Mesothelial cell of epicardium (in vitro differentiated cells): ENCODE results near the gene EIF2B5. TPM values are rescaled to one million over a fixed set of nuclear protein-coding genes. Genes with fewer than 3 reads are reported as not detected.

Experiments
- DNase-seq, 2 experiments: peaks; one replicate each; pipeline ENCODE4 v3.0.0; 2021; ENCODE audit warnings: low spot score in 2 of 2; ENCODE audit not compliant: unreplicated experiment in 2 of 2
- H3K27ac Mint-ChIP-seq: 2 replicates; pipeline ENCODE4 v1.8.0; 2021; ENCODE audit warnings: mixed read lengths
- H3K27me3 Mint-ChIP-seq: 2 replicates; pipeline ENCODE4 v1.8.0; 2021; ENCODE audit warnings: low read depth, mixed read lengths
- H3K36me3 Mint-ChIP-seq: 2 replicates; pipeline ENCODE4 v1.8.0; 2021; ENCODE audit warnings: mixed read lengths
- H3K4me1 Mint-ChIP-seq: 2 replicates; pipeline ENCODE4 v1.8.0; 2021; ENCODE audit warnings: mixed read lengths
- H3K4me3 Mint-ChIP-seq: 2 replicates; pipeline ENCODE4 v1.8.0; 2021; ENCODE audit warnings: mild to moderate bottlenecking, moderate library complexity, mixed read lengths
- H3K9me3 Mint-ChIP-seq: 2 replicates; pipeline ENCODE4 v1.8.0; 2021; ENCODE audit warnings: mixed read lengths
- total RNA-seq: library from RNA; stranded (reverse); gene quantifications from 3 replicates; pipeline ENCODE4 v1.2.1, GENCODE V29; 2021
- TF ChIP-seq, protein P1 (sequence below): fragments of 200-600 bp; sonication (generic); IDR thresholded peaks from one replicate; pipeline ENCODE4 v1.5.0; 2021; ENCODE audit warnings: antibody characterized with exemption; ENCODE audit not compliant: unreplicated experiment

The EIF2B5 gene
- total RNA-seq, 1 donor from 2014 or later, result 42.2 TPM

DNA sequence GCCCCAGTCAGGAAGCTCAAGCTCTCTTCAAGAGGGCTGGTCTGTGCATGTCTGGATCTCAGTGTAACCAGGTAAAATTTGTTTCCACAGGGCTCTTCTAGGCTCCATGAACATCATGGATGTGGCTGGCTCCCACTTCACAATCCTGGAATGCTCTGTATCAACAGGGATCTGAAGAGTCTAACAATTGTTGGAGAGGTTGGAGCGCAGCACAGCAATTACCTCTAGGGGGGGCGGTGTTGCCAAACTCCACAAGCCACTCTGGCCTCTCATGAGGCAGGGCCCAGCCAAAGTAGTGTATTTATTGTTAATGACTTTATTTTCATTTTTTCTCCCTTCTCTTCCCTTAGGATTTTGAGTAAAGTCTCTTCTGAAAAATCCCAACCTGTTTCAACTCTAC is 6.1 kb upstream of the EIF2B5 start:
- TF ChIP-seq, protein P1, sequence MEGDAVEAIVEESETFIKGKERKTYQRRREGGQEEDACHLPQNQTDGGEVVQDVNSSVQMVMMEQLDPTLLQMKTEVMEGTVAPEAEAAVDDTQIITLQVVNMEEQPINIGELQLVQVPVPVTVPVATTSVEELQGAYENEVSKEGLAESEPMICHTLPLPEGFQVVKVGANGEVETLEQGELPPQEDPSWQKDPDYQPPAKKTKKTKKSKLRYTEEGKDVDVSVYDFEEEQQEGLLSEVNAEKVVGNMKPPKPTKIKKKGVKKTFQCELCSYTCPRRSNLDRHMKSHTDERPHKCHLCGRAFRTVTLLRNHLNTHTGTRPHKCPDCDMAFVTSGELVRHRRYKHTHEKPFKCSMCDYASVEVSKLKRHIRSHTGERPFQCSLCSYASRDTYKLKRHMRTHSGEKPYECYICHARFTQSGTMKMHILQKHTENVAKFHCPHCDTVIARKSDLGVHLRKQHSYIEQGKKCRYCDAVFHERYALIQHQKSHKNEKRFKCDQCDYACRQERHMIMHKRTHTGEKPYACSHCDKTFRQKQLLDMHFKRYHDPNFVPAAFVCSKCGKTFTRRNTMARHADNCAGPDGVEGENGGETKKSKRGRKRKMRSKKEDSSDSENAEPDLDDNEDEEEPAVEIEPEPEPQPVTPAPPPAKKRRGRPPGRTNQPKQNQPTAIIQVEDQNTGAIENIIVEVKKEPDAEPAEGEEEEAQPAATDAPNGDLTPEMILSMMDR, result no peak
- peaks cover 8% of the 10 kb centered on the region for H3K4me1 Mint-ChIP-seq

DNA sequence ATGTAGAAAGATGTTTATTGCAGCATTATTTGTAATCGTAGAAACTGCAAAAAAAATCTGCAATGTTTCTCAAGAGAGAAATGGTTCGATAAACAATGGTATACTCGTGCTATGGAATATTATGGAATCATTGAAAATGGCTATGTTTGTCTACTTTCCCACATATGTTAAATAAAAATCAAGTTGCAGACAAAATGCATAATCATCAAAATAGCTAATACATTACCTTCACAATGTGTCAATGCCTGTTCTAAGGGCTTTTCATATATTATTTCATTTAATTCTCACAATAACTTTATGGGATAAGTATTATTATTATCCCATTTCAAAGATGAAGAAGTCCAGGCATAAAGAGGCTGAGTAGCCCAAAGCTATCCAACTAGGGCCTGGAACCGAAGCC is 2.2 kb upstream of the EIF2B5 start:
- no peak overlapping the region for H3K4me3 Mint-ChIP-seq
- no peaks in the 10 kb centered on the region for H3K9me3 Mint-ChIP-seq
- TF ChIP-seq, protein P1, result no peak
- H3K4me1 Mint-ChIP-seq, result peaks cover 33% of the 10 kb centered on the region
- DNase-seq, result no peak
- H3K27me3 Mint-ChIP-seq, result no peaks in the 10 kb centered on the region
- no peak overlapping the region for H3K27ac Mint-ChIP-seq
- H3K36me3 Mint-ChIP-seq, result peaks cover 3% of the 10 kb centered on the region

More for the DNA sequence above, 6.1 kb upstream of the EIF2B5 start:
- DNase-seq, result no peak
- Mint-ChIP-seq H3K36me3 (no peaks in the 10 kb centered on the region), H3K27me3 (no peaks in the 10 kb centered on the region), H3K9me3 (no peaks in the 10 kb centered on the region), H3K4me3 (no peak overlapping the region), H3K27ac (no peak overlapping the region)

DNA sequence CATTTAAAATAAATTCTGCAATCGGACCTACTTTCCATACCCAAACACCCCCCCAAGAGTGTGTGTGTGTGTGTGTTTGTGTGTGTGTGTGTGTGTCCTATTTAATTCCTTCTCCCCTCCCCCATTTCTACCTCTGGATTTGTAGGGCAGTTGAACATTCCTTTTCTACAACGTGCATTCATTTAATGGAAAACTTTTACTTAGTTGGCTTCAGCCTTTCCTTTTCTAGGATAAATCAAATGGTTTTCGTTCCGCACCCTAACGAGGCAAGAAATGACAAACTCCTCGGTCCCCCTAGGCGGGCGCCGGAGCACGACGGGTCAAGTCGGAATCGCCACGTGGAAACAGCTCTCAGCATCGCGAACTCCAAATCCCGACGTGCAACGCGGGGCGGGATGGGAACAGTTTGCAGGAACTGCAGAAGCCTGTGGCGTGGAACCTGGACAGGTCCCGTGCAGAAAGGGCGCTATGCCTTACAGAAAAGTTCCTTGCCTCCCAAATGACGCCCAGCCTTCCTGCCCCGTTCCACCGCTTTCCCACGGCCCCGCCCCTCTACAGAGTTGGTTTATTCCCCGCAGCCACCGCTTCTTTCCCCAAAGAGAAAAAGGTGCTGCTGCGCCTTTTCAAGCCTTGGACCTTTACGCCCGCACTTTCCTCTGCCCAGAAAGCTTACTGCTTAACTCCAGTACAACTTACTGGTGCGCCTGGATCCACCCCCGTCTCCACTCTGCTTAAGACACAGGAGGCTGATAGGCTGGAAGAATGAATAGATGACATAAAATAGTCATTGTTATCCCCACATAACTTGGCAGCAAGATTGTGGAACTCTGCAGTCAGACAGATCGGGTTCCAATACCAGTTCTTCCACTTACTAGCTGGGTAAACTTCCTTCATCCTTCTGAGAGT is 1.1 kb upstream of the EIF2B5 start:
- H3K27me3 Mint-ChIP-seq, result no peaks in the 10 kb centered on the region
- H3K27ac Mint-ChIP-seq, result peak overlapping the region; percentile 96
- H3K4me3 Mint-ChIP-seq, result peak overlapping the region; percentile 96
- peak; percentile 32 to 68 for DNase-seq
- peaks cover 3% of the 10 kb centered on the region for H3K36me3 Mint-ChIP-seq
- no peaks in the 10 kb centered on the region for H3K9me3 Mint-ChIP-seq
- H3K4me1 Mint-ChIP-seq, result peaks cover 34% of the 10 kb centered on the region
- TF ChIP-seq, protein P1, result no peak

DNA sequence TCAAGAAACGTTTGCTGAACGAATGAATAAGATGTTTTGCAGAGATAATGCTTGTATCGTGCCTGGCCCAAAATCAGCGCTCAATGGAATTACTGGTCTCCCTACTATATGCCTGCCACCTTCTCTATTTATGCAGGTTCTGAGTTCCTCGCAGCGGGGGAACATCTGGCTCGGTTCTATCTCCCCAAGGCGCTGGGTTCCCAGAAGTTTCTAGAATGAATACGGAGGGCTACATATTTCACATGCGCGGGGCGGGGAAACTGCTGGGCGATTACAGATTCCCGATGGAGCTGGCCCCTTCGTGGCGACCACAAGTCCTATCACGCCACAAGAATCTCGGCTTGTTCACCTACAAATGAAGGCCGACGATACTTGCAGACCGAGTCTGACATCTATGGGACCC is 411 bp upstream of the EIF2B5 start:
- Mint-ChIP-seq H3K9me3 (no peaks in the 10 kb centered on the region), H3K27ac (peak overlapping the region; percentile 96), H3K36me3 (peaks cover 3% of the 10 kb centered on the region), H3K27me3 (no peaks in the 10 kb centered on the region), H3K4me3 (peak overlapping the region; percentile 96), H3K4me1 (peaks cover 34% of the 10 kb centered on the region)
- no peak for DNase-seq
- TF ChIP-seq, protein P1, result no peak

DNA sequence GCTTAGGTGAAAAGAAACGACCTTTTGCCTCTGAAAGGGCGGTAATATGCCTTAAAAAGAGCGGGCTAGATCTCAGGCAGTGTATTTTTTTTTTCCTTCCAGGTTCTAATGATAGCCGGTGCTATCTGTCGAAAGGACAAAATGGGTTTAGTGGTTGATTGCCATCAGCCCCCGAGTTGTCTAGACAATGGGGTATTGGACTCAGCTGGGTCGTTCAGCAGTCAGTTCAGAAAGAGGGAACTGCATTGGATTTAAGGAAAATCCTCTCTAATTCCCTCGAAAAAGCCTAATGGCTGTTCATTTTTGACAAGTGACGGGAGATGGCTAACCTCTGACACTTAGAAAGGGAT is 728 bp downstream of the EIF2B5 start:
- Mint-ChIP-seq H3K4me3 (peak overlapping the region; percentile 96), H3K27ac (peak overlapping the region; percentile 96), H3K4me1 (peaks cover 34% of the 10 kb centered on the region), H3K36me3 (peaks cover 10% of the 10 kb centered on the region), H3K27me3 (no peaks in the 10 kb centered on the region), H3K9me3 (no peaks in the 10 kb centered on the region)
- no peak for DNase-seq
- TF ChIP-seq, protein P1, result no peak
